Measurements from ENCODE around the gene MLLT3.

The MLLT3 gene

DNA sequence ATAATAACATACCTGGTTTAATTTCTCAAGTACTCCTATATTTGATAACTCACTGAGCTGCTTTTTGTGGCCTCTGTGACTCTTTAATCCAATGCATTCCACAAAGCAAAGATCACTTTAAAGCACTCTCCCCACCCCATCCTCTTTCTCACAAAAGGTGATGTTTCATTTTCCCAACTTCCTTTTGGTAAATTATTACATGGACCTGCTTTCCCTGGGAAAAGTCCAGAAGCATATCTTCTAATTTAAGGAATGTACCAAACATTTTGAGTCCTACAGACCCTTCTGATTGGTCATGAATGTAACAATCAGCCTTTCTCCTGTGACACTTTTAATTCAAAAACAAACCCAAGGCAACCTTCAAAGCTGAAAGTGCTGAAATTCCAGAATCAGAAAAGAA, 71.1 kb downstream of the MLLT3 start:
- H3K4me1 ChIP-seq (ENCODE audit: control insufficient read depth, insufficient read depth, low read length), result peaks cover 3% of the 10 kb centered on the region
- no peaks in the 10 kb centered on the region for H3K9me3 ChIP-seq (ENCODE audit: control insufficient read depth, insufficient read depth, low read length)
- no peak overlapping the region for H3K4me3 ChIP-seq (ENCODE audit: low read depth, low read length)
- no peaks in the 10 kb centered on the region for H3K36me3 ChIP-seq (ENCODE audit: control insufficient read depth, insufficient read depth, low read length)
- no peaks in the 10 kb centered on the region for H3K27me3 ChIP-seq (ENCODE audit: control insufficient read depth, insufficient read depth, low read length)
- H3K9ac ChIP-seq (ENCODE audit: low read depth, low read length), result no peak overlapping the region

DNA sequence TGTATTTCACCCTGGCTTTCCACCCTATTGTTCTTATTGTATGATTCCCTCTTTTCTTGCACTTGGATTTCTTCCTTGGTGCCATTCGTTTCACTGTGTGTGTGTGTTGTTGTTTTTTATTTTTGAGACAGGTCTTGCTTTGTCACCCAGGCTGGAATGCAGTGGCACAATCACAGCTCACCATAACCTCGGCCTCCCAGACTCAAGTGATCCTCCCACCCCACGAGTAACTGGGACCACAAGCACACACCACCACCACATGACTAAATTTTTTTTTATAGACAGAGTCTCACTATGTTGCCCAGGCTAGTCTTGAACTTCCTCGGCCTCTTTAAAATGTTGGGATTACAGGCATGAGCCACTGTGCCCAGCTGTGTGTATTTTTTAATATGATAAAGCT, 72.0 kb downstream of the MLLT3 start:
- no peaks in the 10 kb centered on the region for H3K36me3 ChIP-seq (ENCODE audit: control insufficient read depth, insufficient read depth, low read length)
- no peak overlapping the region for H3K4me3 ChIP-seq (ENCODE audit: low read depth, low read length)
- peaks cover 3% of the 10 kb centered on the region for H3K4me1 ChIP-seq (ENCODE audit: control insufficient read depth, insufficient read depth, low read length)
- no peaks in the 10 kb centered on the region for H3K27me3 ChIP-seq (ENCODE audit: control insufficient read depth, insufficient read depth, low read length)
- no peak overlapping the region for H3K9ac ChIP-seq (ENCODE audit: low read depth, low read length)
- no peaks in the 10 kb centered on the region for H3K9me3 ChIP-seq (ENCODE audit: control insufficient read depth, insufficient read depth, low read length)

DNA sequence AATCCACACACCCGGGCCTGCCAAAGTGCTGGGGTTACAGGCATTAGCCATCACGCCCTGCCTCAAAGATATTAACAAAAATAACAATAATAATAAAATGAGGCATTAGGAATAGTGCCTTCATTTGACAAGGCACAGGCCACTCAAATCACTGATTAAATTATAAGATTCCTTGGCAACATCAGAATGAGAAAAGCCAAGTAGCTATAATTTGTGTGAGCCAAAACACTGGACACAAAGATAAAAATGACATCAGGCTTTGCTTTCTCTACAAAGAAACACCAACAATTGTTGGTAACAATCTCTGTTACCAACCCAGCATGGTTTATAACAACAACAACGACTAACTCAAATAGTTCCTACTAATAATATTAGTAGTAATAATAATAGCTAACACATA, 73.2 kb downstream of the MLLT3 start:
- peaks cover 3% of the 10 kb centered on the region for H3K4me1 ChIP-seq (ENCODE audit: control insufficient read depth, insufficient read depth, low read length)
- H3K9ac ChIP-seq (ENCODE audit: low read depth, low read length), result no peak overlapping the region
- H3K36me3 ChIP-seq (ENCODE audit: control insufficient read depth, insufficient read depth, low read length), result no peaks in the 10 kb centered on the region
- no peak overlapping the region for H3K4me3 ChIP-seq (ENCODE audit: low read depth, low read length)
- H3K27me3 ChIP-seq (ENCODE audit: control insufficient read depth, insufficient read depth, low read length), result no peaks in the 10 kb centered on the region
- H3K9me3 ChIP-seq (ENCODE audit: control insufficient read depth, insufficient read depth, low read length), result no peaks in the 10 kb centered on the region

DNA sequence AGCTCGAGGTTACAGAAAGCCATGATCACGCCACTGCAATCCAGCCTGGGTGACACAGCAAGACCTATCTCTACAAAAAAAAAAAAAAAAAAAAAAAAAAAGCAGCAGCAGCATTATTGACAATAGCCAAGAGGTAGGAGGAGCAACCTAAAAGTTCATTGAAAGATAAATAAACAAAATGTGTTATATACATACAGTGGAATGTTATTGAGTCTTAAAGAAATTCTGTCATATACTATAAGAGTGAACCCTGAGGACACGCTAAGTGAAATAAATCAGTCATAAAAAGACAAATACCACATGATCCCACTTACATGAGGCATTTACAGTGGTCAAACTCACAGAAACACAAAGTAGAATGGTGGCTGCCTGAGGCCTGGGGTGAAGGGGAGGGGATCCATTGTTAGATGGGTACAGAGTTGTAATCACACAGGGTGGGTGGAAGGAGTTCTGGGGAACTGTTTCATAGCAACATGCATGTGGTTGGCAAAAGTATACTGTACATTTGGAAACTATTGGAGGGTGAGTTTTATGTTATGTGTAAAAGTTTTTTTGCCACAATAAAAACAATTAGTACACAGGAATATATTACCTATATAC, 77.2 kb downstream of the MLLT3 start:
- H3K9ac ChIP-seq (ENCODE audit: low read depth, low read length), result no peak overlapping the region
- no peaks in the 10 kb centered on the region for H3K36me3 ChIP-seq (ENCODE audit: control insufficient read depth, insufficient read depth, low read length)
- H3K9me3 ChIP-seq (ENCODE audit: control insufficient read depth, insufficient read depth, low read length), result peaks cover 5% of the 10 kb centered on the region
- no peak overlapping the region for H3K4me3 ChIP-seq (ENCODE audit: low read depth, low read length)
- no peaks in the 10 kb centered on the region for H3K27me3 ChIP-seq (ENCODE audit: control insufficient read depth, insufficient read depth, low read length)
- H3K4me1 ChIP-seq (ENCODE audit: control insufficient read depth, insufficient read depth, low read length), result no peaks in the 10 kb centered on the region

DNA sequence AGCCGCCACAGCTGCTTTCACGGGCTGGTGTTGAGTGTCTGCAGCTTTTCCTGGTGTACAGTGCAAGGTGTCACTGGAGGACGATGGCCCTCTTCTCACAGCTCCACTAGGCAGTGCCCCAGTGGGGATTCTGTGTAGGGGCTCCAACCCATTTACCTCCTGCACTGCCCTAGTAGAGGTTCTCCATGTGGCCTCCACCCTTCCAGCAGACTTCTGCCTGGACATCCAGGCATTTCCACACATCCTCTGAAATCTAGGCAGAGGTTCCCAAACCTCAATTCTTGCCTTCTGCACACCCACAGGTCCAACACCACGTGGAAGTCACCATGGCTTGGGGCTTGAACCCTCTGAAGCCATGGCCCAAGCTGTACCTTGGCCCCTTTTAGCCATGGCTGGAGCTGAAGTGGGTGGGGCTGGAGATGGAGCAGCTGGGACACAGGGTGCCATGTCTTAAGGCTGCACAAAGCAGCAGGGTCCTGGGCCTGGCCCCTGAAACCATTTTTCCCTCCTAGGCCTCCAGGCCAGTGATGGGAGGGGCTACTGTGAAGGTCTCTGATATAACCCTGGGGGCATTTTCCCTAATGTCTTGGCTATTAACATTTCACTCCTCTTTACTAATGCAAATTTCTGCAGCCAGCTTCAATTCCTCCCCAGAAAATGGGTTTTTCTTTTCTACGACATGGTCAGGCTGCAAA, 82.0 kb downstream of the MLLT3 start:
- Histone ChIP-seq H3K27me3 (ENCODE audit: control insufficient read depth, insufficient read depth, low read length) (no peaks in the 10 kb centered on the region), H3K9me3 (ENCODE audit: control insufficient read depth, insufficient read depth, low read length) (peaks cover 10% of the 10 kb centered on the region), H3K36me3 (ENCODE audit: control insufficient read depth, insufficient read depth, low read length) (no peaks in the 10 kb centered on the region), H3K4me3 (ENCODE audit: low read depth, low read length) (no peak overlapping the region), H3K4me1 (ENCODE audit: control insufficient read depth, insufficient read depth, low read length) (no peaks in the 10 kb centered on the region), H3K9ac (ENCODE audit: low read depth, low read length) (no peak overlapping the region)

DNA sequence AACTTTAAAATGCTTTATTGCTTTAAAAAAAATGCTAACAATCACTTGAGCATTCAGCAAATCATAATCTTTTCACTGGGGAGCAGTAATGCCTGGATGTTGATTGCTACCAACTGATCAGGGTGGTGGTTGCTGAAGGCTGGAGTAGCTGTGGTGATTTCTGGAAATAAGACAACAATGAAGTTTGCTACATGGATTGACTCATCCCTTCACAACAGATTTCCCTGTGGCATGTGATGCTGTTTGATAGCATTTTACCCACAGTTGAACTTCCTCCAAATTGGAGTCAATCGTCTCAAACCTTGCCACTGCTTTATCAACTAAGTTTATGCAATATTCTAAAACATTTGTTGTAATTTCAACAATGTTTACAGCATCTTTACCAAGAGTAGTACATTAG, 83.3 kb downstream of the MLLT3 start:
- no peak overlapping the region for H3K9ac ChIP-seq (ENCODE audit: low read depth, low read length)
- H3K9me3 ChIP-seq (ENCODE audit: control insufficient read depth, insufficient read depth, low read length), result peaks cover 10% of the 10 kb centered on the region
- no peaks in the 10 kb centered on the region for H3K27me3 ChIP-seq (ENCODE audit: control insufficient read depth, insufficient read depth, low read length)
- H3K36me3 ChIP-seq (ENCODE audit: control insufficient read depth, insufficient read depth, low read length), result no peaks in the 10 kb centered on the region
- H3K4me3 ChIP-seq (ENCODE audit: low read depth, low read length), result no peak overlapping the region
- H3K4me1 ChIP-seq (ENCODE audit: control insufficient read depth, insufficient read depth, low read length), result no peaks in the 10 kb centered on the region

DNA sequence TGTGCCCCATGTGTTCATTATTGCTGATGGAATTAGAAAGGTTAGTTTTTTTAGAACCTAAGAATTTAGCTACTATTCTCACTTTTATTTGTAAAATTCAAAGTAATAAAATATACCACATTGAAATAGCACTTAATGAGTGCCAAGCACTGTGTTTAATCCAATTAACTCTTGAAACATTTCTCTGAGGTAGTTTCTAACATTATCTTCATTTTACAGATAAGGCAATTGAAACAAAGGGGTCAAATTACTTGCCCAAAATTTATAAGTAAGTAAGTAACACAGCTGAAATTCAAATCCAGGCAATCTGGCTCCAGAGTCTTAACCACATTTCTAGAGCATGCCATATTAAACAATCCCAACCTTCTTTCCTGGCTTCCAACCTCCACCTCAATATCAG, 84.2 kb downstream of the MLLT3 start:
- Histone ChIP-seq H3K4me3 (ENCODE audit: low read depth, low read length) (no peak overlapping the region), H3K27me3 (ENCODE audit: control insufficient read depth, insufficient read depth, low read length) (no peaks in the 10 kb centered on the region), H3K9ac (ENCODE audit: low read depth, low read length) (no peak overlapping the region), H3K9me3 (ENCODE audit: control insufficient read depth, insufficient read depth, low read length) (peaks cover 10% of the 10 kb centered on the region), H3K36me3 (ENCODE audit: control insufficient read depth, insufficient read depth, low read length) (no peaks in the 10 kb centered on the region), H3K4me1 (ENCODE audit: control insufficient read depth, insufficient read depth, low read length) (no peaks in the 10 kb centered on the region)

DNA sequence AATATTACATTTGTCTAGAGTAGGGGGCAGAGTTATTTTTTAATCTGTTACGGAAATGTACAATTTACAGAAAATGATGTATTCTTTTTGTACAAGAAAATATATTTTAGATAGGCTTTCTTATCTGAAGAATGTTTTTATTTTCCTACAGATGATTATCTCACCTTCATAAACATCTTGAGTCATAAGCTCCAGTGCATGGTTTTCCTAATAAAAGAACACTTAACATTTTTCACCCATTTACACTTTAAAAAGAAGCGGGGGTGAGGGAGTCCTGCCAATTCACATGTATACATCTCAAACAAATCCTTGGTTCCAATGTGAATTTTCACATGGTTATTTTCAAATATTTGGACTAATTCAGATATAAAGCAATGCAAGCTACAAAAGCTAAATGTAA, 85.0 kb downstream of the MLLT3 start:
- Histone ChIP-seq H3K9ac (ENCODE audit: low read depth, low read length) (no peak overlapping the region), H3K27me3 (ENCODE audit: control insufficient read depth, insufficient read depth, low read length) (no peaks in the 10 kb centered on the region), H3K4me3 (ENCODE audit: low read depth, low read length) (no peak overlapping the region), H3K36me3 (ENCODE audit: control insufficient read depth, insufficient read depth, low read length) (no peaks in the 10 kb centered on the region), H3K9me3 (ENCODE audit: control insufficient read depth, insufficient read depth, low read length) (peaks cover 10% of the 10 kb centered on the region), H3K4me1 (ENCODE audit: control insufficient read depth, insufficient read depth, low read length) (no peaks in the 10 kb centered on the region)

DNA sequence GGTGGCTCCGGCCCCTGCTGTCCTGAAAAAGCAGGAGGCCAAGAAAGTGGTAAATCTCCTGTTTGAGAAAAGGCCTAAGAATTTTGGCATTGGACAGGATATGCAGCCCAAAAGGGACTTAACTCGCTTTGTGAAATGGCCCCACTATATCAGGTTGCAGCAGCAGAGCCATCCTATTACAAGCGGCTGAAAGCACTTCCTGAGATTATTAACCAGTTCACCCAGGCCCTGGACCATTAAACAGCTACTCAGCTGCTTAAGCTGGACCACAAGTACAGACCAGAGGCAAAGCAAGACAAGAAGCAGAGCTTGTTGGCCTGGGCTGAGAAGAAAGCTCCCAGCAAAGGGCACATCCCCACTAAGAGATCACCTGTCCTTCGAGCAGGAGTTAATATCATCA, 89.7 kb downstream of the MLLT3 start:
- H3K9ac ChIP-seq (ENCODE audit: low read depth, low read length), result no peak overlapping the region
- H3K36me3 ChIP-seq (ENCODE audit: control insufficient read depth, insufficient read depth, low read length), result no peaks in the 10 kb centered on the region
- no peak overlapping the region for H3K4me3 ChIP-seq (ENCODE audit: low read depth, low read length)
- H3K27me3 ChIP-seq (ENCODE audit: control insufficient read depth, insufficient read depth, low read length), result no peaks in the 10 kb centered on the region
- H3K4me1 ChIP-seq (ENCODE audit: control insufficient read depth, insufficient read depth, low read length), result no peaks in the 10 kb centered on the region
- no peaks in the 10 kb centered on the region for H3K9me3 ChIP-seq (ENCODE audit: control insufficient read depth, insufficient read depth, low read length)

DNA sequence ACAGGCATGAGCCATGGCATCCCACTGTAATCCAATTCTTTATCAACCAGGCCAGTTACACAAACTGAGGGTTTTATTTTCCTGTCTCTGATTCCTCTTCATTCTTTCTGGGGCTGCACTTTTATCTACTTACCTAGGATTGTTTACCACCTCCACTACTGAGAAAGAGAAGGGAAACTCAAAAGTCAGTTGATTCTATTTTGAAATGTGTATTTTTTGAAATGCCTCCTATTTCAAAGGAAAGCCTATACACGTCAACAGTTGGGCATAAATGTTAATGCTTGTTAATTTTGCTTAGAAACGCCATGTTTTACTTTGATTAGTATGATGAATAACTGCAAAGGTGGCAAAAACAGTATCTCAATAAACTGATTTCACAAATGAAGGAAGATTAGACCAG, 92.5 kb downstream of the MLLT3 start:
- no peaks in the 10 kb centered on the region for H3K9me3 ChIP-seq (ENCODE audit: control insufficient read depth, insufficient read depth, low read length)
- no peak overlapping the region for H3K4me3 ChIP-seq (ENCODE audit: low read depth, low read length)
- H3K36me3 ChIP-seq (ENCODE audit: control insufficient read depth, insufficient read depth, low read length), result no peaks in the 10 kb centered on the region
- H3K9ac ChIP-seq (ENCODE audit: low read depth, low read length), result no peak overlapping the region
- no peaks in the 10 kb centered on the region for H3K27me3 ChIP-seq (ENCODE audit: control insufficient read depth, insufficient read depth, low read length)
- peaks cover 5% of the 10 kb centered on the region for H3K4me1 ChIP-seq (ENCODE audit: control insufficient read depth, insufficient read depth, low read length)

DNA sequence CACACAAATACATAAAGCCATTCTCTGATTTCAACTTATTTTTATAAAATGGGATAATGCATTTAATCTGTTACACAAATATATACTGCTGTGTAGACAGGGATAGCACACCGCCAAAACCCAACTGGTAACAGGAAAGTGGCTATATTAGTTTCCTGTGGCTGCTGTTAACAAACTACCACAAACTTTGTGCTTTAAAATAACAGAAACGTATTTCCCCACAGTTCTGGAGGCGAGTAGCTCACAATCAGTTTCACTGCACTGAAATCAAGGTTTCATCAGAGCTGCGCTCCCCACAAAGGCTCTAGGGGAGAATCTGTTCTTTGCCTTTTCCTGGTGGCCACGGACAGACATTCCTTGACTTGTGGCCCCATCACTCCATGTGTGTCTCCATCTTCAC, 94.0 kb downstream of the MLLT3 start:
- Histone ChIP-seq H3K9ac (ENCODE audit: low read depth, low read length) (no peak overlapping the region), H3K4me3 (ENCODE audit: low read depth, low read length) (no peak overlapping the region), H3K4me1 (ENCODE audit: control insufficient read depth, insufficient read depth, low read length) (peaks cover 5% of the 10 kb centered on the region), H3K36me3 (ENCODE audit: control insufficient read depth, insufficient read depth, low read length) (no peaks in the 10 kb centered on the region), H3K9me3 (ENCODE audit: control insufficient read depth, insufficient read depth, low read length) (no peaks in the 10 kb centered on the region), H3K27me3 (ENCODE audit: control insufficient read depth, insufficient read depth, low read length) (no peaks in the 10 kb centered on the region)

DNA sequence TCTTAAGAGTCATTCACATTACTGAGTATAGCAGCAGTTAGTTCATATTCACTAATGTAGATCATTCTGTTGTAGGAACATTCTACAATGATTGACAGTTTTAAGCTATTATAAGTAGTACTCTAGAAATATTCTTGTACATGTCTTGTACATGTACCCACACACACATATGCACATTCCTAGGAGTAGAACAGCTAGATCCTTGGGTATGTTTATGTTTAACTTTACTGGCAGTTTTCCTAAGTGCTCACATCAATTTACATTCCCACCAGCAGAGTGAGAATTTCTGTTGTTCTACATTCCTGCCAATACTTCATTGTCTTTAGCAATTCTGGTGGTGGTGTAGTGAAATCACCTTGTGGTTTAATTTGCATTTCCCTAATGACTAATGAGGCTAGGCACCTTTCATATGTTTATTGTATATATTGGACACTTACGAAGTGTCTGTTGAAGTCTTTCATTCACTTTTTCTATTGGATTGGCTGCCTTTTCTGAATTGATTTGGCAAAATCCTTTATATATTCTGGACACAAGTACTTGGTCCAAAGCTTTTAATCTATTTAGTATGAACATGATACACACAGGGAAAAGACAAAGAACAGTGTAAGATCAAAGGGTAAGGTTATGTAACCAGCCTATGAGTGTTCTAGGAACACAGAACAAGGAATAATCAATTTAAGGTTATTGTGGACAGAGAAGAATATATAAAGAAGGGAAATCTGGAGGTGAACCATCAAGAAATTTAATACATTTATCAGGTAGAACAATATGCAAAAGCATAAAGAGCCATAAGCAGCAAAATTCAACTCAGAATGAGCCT, 95.6 kb downstream of the MLLT3 start:
- H3K4me1 ChIP-seq (ENCODE audit: control insufficient read depth, insufficient read depth, low read length), result peaks cover 5% of the 10 kb centered on the region
- no peaks in the 10 kb centered on the region for H3K36me3 ChIP-seq (ENCODE audit: control insufficient read depth, insufficient read depth, low read length)
- H3K4me3 ChIP-seq (ENCODE audit: low read depth, low read length), result no peak overlapping the region
- no peaks in the 10 kb centered on the region for H3K27me3 ChIP-seq (ENCODE audit: control insufficient read depth, insufficient read depth, low read length)
- no peaks in the 10 kb centered on the region for H3K9me3 ChIP-seq (ENCODE audit: control insufficient read depth, insufficient read depth, low read length)
- H3K9ac ChIP-seq (ENCODE audit: low read depth, low read length), result no peak overlapping the region
